GM21447 (cell line): Measurements from ENCODE around the gene HDAC4.

Experiments
- ATAC-seq: cut with Tn5 transposase; IDR thresholded peaks from one replicate; pipeline ENCODE4 v1.9.1; 2021; ENCODE audit not compliant: unreplicated experiment

The HDAC4 gene

DNA sequence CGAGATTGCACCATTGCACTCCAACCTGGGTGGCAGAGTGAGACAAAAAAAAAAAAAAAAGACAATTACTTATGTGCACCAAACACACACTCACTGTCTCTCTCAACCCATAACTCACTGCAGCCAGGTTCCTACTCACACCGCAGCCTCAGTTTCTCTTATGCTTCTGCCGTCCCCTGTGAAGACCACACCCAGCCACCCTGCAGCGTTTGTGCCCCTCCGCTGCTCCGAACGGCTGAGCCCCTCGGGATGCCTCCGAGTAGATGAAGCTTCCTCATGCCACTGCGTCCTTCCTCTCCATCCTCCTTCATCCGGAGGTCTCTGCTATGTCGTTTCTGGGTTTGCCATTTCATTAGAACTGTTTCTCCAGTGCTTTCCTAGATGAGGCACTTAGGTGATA is 392.8 kb downstream of the HDAC4 start:
- no peak for ATAC-seq

DNA sequence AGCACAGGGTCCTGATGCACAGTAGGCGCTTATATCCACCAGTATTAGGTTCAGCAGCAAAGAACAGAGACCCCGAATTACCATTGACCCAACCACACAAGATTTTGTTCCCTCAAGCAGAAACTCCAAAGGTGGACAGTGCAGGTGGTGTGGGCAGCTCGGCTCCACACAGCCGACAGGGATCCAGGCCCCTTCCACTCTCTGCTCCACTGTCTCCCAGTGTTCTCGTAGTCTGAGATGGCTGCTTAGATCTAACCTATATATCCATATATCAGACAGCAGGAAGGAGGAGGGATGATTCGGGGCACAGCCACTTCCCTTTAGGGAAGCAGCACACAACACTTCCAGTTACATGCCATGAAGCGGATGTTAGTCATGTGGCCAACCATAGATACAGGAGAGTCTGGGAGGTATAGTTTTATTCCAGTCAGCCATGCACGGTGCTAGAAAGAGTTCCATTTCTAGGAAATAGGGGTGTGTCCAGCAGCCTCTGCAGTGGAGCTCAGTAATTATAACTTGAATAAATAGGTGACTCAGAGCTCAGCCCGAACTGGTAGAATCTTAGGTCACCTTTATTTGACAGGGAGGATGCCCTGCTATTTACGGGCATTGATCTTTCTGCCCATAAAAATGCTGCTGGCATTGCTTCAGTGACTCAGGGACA is 394.1 kb downstream of the HDAC4 start:
- ATAC-seq = no peak

DNA sequence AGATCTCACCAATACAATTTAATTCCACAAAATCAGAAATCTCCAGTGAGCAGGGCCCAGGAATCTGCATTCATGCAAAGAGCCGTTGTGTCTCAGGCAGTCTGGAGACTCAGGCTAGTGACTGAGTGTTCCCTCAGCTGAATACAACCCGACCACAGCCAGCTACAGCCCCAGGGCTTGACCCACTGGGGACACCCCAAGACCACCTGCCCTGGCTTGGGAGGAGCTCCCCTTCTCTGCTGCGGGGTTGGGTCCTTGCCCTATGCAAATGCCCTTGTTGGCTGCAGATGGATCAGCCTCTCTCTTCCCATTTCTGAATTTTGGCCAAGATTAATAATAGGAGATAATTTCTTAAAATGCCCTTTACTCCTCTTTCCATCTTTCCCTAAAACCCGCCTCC is 395.2 kb downstream of the HDAC4 start:
- ATAC-seq = no peak

DNA sequence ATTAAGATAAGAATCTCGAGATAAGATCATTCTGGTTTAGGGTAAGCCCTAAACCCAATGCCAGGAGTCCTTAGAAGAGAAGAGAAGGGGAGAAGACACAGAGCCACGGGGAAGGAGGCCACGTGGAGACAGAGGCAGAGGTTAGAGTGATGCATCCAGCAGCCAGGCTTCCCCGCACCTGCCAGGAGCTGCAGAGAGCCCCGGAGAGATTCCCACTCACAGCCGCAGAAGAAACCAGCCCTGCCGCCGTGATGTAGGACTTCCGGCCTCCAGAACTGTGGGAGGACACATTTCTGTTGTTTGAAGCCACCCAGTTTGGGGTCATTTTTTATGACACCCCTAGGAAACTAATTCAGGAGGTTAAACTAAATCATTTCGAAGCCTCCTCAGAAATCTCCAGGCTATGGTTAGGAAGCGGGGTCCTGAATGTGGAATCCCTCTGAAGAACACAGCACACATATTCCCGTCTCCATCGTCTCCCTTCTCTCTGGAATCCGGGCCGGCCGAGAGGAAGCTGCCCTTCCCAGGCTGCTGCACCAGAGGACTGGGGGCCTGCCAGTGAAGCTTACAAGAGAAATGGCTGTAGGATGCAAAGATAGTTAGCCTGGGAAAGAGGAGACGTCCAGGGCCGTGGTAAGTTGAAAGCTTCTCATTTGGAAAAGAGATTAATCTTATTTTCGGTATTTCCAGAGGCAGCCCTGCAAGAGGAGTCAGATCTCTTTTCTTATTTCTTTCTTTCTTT is 396.4 kb downstream of the HDAC4 start:
- no peak for ATAC-seq

DNA sequence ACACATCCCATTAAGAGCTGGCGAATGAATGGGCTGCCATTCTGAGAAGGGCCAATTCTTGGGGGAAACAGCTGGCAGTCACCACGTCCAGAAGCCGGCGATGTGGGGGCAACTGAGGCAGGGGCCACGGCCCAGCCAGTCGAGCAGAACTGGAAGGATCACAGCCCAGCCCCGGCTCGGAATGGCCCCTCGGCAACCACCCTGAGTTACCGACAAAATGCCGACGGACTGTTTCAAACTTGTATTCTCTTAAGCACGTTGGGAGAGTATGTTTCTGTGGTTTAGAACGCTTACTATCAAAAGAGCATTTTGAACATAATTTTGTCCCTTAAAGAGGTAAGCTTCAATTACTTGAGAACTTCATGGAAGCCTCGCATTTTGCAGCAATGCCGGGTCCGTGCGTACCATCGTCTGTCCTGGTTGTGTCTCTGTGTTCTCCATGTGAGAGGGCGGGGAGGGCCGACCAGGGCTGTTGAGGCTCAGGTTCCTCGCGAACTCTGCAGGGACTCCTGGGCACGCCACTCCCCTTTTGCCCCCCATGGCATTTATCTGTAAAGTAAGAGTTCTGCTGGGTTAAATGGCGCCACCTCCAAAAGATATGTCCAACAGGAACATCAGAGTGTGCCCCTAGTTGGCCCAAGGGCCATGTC is 397.1 kb downstream of the HDAC4 start:
- ATAC-seq = no peak

DNA sequence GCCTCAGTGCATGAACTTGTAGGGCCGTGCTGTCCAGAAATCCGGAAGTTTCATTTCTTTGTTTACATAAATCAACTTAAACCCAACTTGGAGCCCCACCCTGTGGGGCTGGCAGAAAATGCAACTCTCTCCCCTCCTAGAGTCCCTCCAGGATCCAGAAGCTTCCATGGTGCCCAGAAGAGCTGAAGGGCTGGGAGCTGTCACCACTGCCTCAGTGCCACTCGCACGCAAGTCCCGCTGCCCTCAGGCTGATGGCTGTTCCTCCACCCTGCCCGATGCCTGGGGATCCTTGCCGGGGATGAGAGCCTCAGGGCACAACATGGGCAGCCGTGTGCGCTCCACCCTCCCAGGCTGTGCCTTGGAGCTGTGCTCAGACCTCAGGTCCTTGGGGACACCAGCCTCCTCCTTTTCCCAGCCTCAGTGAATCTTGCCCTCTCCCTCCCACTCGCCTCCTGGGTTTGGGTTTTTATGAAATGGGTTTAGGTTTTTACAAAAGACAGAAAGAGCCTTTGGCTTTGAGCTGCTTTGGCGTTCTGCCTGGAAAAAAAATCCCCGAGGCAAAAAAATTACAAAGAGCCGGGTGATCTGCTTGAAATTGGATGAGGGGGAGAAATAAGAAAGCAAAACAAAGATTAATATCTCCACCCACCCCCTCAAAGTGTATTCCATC is 397.7 kb downstream of the HDAC4 start:
- no peak for ATAC-seq

DNA sequence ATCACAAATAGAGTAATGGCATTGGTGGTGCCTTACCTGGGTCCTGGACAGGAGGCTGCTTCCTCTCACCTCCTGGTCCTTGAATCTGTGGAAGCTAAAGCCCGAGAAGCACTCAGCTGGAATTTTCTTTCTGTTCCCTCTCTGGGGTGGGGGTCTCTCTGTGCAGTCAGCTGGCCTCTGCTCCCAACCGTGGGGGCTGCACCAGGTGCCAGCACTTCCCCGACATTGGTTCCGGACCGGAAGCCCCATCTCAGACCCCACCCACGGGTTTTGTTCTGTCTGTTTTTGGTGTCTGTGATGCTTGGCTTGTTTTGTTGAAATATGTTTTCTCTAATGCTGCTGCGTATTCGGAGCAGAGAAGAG is 398.2 kb downstream of the HDAC4 start:
- no peak for ATAC-seq

DNA sequence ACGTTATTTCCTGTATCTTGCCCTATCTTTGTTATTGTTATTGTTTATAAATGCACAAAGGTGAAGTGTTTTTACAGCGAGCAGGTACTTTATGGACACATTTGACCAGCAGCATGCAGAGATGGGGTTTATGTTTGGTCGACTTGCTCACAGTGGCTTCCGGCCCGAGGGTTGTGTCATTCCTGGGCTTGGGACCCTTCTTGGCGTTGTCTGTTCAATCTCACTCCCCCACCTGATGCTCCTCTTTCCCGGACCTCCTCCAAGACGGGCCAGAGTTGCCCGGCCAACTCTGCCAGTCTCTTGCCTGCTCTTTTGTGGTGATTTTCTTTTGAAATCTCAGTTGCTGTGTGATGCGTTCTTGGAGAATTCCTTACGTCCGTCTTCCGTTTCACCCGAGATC is 399.0 kb downstream of the HDAC4 start:
- no peak for ATAC-seq

DNA sequence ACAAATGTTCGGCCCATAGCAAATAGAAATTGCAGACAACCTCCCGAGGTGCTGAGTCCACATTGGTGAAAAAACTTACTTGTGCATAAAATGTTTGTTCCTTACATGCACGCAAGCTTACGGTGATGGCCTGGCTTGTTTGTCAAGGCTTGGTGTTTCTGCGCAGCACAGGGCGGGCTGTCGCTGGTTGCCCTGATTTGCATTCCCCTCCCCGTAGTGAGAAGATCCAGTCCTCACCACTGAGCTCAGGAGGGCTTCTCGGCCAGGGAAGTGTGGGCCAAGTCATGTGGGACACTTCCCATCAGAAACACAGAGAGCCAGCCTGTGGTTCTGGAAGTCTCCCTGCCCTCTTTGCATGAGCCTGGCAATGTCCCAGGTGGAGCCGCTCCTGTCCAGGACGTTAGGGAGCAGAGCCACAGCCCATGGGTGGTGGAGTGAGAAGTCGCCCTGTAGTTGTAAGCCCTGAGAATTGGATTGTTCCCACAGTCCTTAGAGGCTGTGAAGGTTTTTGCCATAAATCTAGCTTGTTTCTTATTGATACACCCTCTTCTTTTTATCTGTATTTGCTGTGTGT is 400.2 kb downstream of the HDAC4 start:
- no peak for ATAC-seq

DNA sequence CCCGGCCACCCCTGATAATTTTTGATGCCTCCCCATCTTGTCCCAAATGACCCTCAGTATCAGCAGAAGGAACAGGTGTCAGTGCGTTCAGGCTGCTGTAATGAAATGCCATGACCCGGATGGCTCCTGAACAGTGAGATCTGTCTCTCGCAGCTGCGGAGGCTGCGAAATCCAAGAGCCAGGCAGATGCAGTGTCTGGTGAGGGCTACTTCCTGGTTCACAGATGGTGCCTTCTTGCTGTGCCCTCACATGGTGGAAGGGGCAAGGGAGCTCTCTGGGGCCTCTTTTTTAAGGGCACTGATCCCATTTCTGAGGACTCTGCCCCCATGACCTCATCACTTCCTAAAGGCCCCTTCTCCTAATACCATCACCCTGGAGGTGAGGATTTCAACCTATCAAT is 400.7 kb downstream of the HDAC4 start:
- no peak for ATAC-seq

DNA sequence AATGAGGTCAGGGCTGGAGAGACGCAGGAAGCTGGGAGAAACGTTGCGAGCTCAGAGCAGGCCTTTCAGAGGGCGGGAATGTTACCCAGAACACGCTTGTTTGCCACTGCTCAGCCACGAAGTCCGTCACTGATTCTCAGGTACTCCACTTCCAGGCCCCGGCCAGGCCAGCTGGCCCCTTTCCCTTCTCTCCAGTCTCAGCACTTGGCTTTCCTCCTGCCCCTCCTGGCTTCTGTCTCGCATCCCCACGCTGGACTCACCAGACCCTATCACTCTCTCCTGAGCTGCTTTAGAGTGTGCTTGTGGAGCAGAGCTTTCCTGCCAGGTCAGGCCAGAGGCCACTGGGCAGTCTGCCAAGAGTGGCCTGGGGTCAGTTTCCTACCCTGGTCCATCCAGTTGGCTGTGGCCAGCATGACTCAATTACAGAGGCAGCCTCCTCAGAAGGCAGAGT is 401.5 kb downstream of the HDAC4 start:
- no peak for ATAC-seq

DNA sequence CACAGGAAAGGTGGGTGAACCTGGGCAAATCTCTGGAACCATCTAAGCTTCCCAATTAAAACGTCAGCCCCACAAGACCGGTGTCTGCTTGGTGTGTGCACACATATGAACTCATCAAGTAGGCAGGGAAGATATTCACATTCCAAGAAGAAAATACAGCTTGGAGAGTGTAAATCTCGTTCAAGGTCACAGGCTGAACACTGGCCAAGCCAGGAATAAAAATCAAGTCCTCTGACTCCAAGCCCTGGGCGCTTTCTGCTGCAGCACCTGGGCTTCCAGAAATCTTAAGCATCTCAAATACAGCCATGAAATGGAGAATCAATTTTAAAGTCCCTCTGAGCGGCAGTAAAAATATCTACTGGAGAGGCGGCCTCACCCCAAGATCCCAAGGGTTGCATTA is 402.0 kb downstream of the HDAC4 start:
- no peak for ATAC-seq
